Caco-2 (cell line): Measurements from ENCODE around the gene DDX39B. TPM values are rescaled to one million over a fixed set of nuclear protein-coding genes. Genes with fewer than 3 reads are reported as not detected.

Experiments used
- BruUV-seq: library from RNA; stranded (reverse); fragments of 400-500 nt; replicated peaks from 2 replicates; lab custom pipeline; 2021; lab: Mats Ljungman, UMichigan
- CTCF ChIA-PET: fragments of 300-600 bp; sonication (Branson Sonifier 250); formaldehyde crosslinking; loops from one replicate; lab custom pipeline; 2022; ENCODE audit warnings: antibody characterized with exemption; lab: Charles Lee
- POLR2A ChIA-PET: fragments of 300-600 bp; sonication (Branson Sonifier 250); formaldehyde crosslinking; loops from one replicate; lab custom pipeline; 2022; ENCODE audit warnings: antibody characterized with exemption; lab: Charles Lee
- DNase-seq, 2 experiments: peaks; one replicate each; pipeline versions ENCODE4 v3.0.0 to v3.0.0-alpha.2; 2020 to 2022
- H3K27me3 ChIP-seq: replicated peaks from 2 replicates; pipeline ENCODE4 v1.6.0; 2011; ENCODE audit warnings: low read length; ENCODE audit not compliant: control insufficient read depth, insufficient read depth
- H3K36me3 ChIP-seq: 2 replicates; pipeline ENCODE4 v1.5.1; 2011; ENCODE audit warnings: low read length; ENCODE audit not compliant: control insufficient read depth, insufficient read depth
- H3K4me1 ChIP-seq: fragments of 250-450 bp; sonication (Bioruptor Pico); 2 replicates; pipeline ENCODE4 v1.5.1; 2020; ENCODE audit warnings: mild to moderate bottlenecking
- H3K4me3 ChIP-seq: 2 replicates; pipeline ENCODE4 v1.5.1; 2011; ENCODE audit warnings: low read depth, mild to moderate bottlenecking, control low read depth, low read length
- H3K9me3 ChIP-seq: fragments of 250-450 bp; sonication (Bioruptor Pico); 2 replicates; pipeline ENCODE4 v1.5.1; 2020; ENCODE audit warnings: mild to moderate bottlenecking, moderate library complexity
- H3K27ac Mint-ChIP-seq: one replicate; pipeline ENCODE4 v1.8.0; 2022; ENCODE audit warnings: mixed read lengths; ENCODE audit not compliant: unreplicated experiment
- H3K27me3 Mint-ChIP-seq: one replicate; pipeline ENCODE4 v1.8.0; 2022; ENCODE audit warnings: mixed read lengths; ENCODE audit not compliant: insufficient read depth, unreplicated experiment
- H3K36me3 Mint-ChIP-seq: one replicate; pipeline ENCODE4 v1.8.0; 2022; ENCODE audit warnings: mild to moderate bottlenecking, mixed read lengths; ENCODE audit not compliant: insufficient read depth, unreplicated experiment
- H3K4me1 Mint-ChIP-seq: one replicate; pipeline ENCODE4 v1.8.0; 2022; ENCODE audit warnings: low read depth, mixed read lengths; ENCODE audit not compliant: unreplicated experiment
- H3K4me3 Mint-ChIP-seq: one replicate; pipeline ENCODE4 v1.8.0; 2022; ENCODE audit warnings: mild to moderate bottlenecking, moderate library complexity, mixed read lengths; ENCODE audit not compliant: unreplicated experiment
- H3K9me3 Mint-ChIP-seq: one replicate; pipeline ENCODE4 v1.8.0; 2022; ENCODE audit warnings: mixed read lengths; ENCODE audit not compliant: unreplicated experiment
- intact Hi-C: fragments of 100-400 bp; cut with micrococcal nuclease; formaldehyde crosslinking; loops from one replicate; pipeline ENCODE4 v1.10.0; 2022; ENCODE audit not compliant: unreplicated experiment
- total RNA-seq: library from RNA; stranded (reverse); gene quantifications from 2 replicates; pipeline ENCODE4 v1.2.3, GENCODE V29; 2022
- TF ChIP-seq, protein P1 (sequence below), 2 experiments: fragments of 200-600 bp in 1 of 2; IDR thresholded peaks; 1 replicate in 1 of 2; 2 replicates in 1 of 2; pipeline versions ENCODE4 v1.5.1 to v1.8.0; 2011 to 2022; ENCODE audit warnings: antibody characterized with exemption in 1 of 2, control low read depth in 1 of 2, inconsistent platforms in 1 of 2, low read depth in 1 of 2, low read length in 1 of 2, mild to moderate bottlenecking in 1 of 2, moderate library complexity in 1 of 2; ENCODE audit not compliant: insufficient read depth in 1 of 2, severe bottlenecking in 1 of 2, unreplicated experiment in 1 of 2

The DDX39B gene
- total RNA-seq, 1 experiment from 2014 or later, result 416 TPM

DNA sequence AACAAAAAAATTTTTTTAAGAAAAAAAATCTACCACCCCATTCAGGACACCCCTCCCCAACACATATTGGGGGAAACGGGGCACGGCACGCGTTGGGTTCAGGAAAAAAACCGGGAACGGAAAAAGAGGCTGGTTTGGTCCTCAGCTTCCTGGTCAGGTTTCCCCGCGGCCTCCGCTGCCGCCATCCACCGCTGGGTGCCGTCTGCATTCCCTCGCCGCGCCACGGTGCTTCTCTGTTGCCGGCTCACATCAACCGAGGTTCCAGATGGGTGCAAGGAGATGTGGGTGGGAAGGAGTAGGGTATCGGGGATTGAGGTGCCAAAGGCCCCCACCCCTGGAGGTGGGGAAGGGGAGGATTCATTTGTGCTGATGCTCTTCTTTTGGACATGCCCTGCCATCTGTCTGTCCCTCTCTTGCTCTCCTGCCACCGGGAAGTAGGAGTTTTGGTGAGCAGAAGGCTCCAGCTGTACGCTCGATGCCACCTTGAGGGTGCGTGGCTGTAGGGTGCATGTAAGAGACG is 7.2 kb downstream of the DDX39B start:
- H3K9me3 ChIP-seq, result no peaks in the 10 kb centered on the region
- CTCF ChIA-PET, result no interaction called here
- H3K4me1 ChIP-seq, result no peaks in the 10 kb centered on the region; the same call in 1 of the 2 replicates
- no peaks in the 10 kb centered on the region for H3K27me3 ChIP-seq
- H3K4me3 ChIP-seq, result no peak overlapping the region
- H3K9me3 Mint-ChIP-seq, result no peaks in the 10 kb centered on the region
- TF ChIP-seq, protein P1, sequence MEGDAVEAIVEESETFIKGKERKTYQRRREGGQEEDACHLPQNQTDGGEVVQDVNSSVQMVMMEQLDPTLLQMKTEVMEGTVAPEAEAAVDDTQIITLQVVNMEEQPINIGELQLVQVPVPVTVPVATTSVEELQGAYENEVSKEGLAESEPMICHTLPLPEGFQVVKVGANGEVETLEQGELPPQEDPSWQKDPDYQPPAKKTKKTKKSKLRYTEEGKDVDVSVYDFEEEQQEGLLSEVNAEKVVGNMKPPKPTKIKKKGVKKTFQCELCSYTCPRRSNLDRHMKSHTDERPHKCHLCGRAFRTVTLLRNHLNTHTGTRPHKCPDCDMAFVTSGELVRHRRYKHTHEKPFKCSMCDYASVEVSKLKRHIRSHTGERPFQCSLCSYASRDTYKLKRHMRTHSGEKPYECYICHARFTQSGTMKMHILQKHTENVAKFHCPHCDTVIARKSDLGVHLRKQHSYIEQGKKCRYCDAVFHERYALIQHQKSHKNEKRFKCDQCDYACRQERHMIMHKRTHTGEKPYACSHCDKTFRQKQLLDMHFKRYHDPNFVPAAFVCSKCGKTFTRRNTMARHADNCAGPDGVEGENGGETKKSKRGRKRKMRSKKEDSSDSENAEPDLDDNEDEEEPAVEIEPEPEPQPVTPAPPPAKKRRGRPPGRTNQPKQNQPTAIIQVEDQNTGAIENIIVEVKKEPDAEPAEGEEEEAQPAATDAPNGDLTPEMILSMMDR (IDR thresholded peaks at IDR 0.05; ENCODE audit: insufficient read depth in 1 of 2, low read depth in 1 of 2, low read length in 1 of 2, severe bottlenecking in 1 of 2, unreplicated experiment in 1 of 2), result no peak
- no peak overlapping the region for H3K27ac Mint-ChIP-seq
- DNase-seq, result no peak
- no TSS peak for BruUV-seq
- H3K4me3 Mint-ChIP-seq, result no peak overlapping the region
- H3K27me3 Mint-ChIP-seq, result no peaks in the 10 kb centered on the region
- intact Hi-C loops, result no loop called here
- H3K36me3 Mint-ChIP-seq, result peaks cover 99% of the 10 kb centered on the region
- POLR2A ChIA-PET, result interaction anchor here (1.0 kb wide), 1 partner anchor 7 kb away, joined by 5 read pairs; the partner anchor contains the start of gene DDX39B
- H3K4me1 Mint-ChIP-seq, result peaks cover 17% of the 10 kb centered on the region
- peaks cover 16% of the 10 kb centered on the region for H3K36me3 ChIP-seq

DNA sequence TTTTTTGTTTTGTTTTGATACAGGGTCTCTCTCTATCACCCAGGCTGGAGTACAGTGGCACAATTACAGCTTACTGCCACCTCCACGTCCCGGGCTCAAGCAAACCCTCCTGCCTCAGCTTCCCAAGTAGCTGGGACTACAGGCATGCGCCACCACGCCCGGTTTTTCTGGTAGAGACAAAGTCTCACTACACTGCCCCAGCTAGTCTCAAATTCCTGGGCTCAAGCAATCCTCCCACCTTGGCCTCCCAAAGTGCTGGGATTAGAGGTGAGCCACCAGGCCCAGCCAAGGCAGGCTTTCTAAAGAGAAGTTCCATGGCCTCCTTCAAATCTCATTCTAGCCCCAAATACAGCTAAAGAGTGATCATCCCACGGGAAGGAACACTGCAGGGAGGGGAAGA is 7.8 kb downstream of the DDX39B start:
- no peaks in the 10 kb centered on the region; the same call in 1 of the 2 replicates for H3K4me1 ChIP-seq
- DNase-seq, result no peak
- CTCF ChIA-PET, result no interaction called here
- no peak overlapping the region for H3K4me3 ChIP-seq
- no peaks in the 10 kb centered on the region for H3K9me3 ChIP-seq
- H3K4me1 Mint-ChIP-seq, result peaks cover 11% of the 10 kb centered on the region
- no TSS peak for BruUV-seq
- no peak overlapping the region for H3K4me3 Mint-ChIP-seq
- H3K9me3 Mint-ChIP-seq, result no peaks in the 10 kb centered on the region
- no peaks in the 10 kb centered on the region for H3K27me3 ChIP-seq
- no peaks in the 10 kb centered on the region for H3K27me3 Mint-ChIP-seq
- TF ChIP-seq, protein P1 (IDR thresholded peaks at IDR 0.05; ENCODE audit: insufficient read depth in 1 of 2, low read depth in 1 of 2, low read length in 1 of 2, severe bottlenecking in 1 of 2, unreplicated experiment in 1 of 2), result no peak
- H3K27ac Mint-ChIP-seq, result no peak overlapping the region
- peaks cover 99% of the 10 kb centered on the region for H3K36me3 Mint-ChIP-seq
- peaks cover 14% of the 10 kb centered on the region for H3K36me3 ChIP-seq
- POLR2A ChIA-PET, result interaction anchor here (1.0 kb wide), 1 partner anchor 8 kb away, joined by 5 read pairs; the partner anchor contains the start of gene DDX39B
- intact Hi-C loops, result no loop called here

DNA sequence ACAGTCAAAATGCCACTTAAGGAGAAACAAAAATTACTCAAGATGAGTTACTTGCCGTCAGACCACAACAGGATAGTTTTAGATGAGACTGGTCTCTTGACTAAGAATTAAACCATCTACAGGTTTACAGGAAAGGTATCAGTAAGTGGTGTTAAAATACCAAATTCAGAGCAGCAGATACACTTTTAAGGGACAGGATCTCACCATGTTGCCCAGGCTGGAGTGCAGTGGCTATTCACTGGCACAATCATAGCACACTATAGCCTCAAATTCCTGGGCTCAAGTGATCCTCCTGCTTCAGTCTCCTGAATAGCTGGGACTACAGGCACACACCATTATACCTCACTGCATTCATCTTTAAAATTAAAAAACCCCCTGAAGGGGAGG is 8.4 kb downstream of the DDX39B start:
- POLR2A ChIA-PET, result interaction anchor here (1.0 kb wide), 1 partner anchor 9 kb away, joined by 5 read pairs; the partner anchor contains the start of gene DDX39B
- no peak for DNase-seq
- Mint-ChIP-seq H3K27me3 (no peaks in the 10 kb centered on the region), H3K4me3 (no peak overlapping the region), H3K4me1 (peaks cover 9% of the 10 kb centered on the region), H3K36me3 (peaks cover 99% of the 10 kb centered on the region), H3K27ac (no peak overlapping the region), H3K9me3 (no peaks in the 10 kb centered on the region)
- intact Hi-C loops, result no loop called here
- no peak overlapping the region for H3K4me3 ChIP-seq
- H3K36me3 ChIP-seq, result peaks cover 14% of the 10 kb centered on the region
- H3K27me3 ChIP-seq, result no peaks in the 10 kb centered on the region
- H3K9me3 ChIP-seq, result no peaks in the 10 kb centered on the region
- TF ChIP-seq, protein P1 (IDR thresholded peaks at IDR 0.05; ENCODE audit: insufficient read depth in 1 of 2, low read depth in 1 of 2, low read length in 1 of 2, severe bottlenecking in 1 of 2, unreplicated experiment in 1 of 2), result no peak
- TSS peak; percentile 3 for BruUV-seq
- CTCF ChIA-PET, result no interaction called here
- H3K4me1 ChIP-seq, result no peaks in the 10 kb centered on the region
